HK-2 (cell line): ENCODE results near the gene PARK7.
A peak's percentile ranks its signal among the peaks of the same experiment; 100 is the strongest.

Experiments
- DNase-seq: peaks from one replicate; pipeline ENCODE4 v3.0.0-alpha.2; 2018; ENCODE audit not compliant: unreplicated experiment

The PARK7 gene

GRCh38 chr1:7984811-7985210, 23.3 kb downstream of the PARK7 start:
- DNase-seq = no peak

DNA sequence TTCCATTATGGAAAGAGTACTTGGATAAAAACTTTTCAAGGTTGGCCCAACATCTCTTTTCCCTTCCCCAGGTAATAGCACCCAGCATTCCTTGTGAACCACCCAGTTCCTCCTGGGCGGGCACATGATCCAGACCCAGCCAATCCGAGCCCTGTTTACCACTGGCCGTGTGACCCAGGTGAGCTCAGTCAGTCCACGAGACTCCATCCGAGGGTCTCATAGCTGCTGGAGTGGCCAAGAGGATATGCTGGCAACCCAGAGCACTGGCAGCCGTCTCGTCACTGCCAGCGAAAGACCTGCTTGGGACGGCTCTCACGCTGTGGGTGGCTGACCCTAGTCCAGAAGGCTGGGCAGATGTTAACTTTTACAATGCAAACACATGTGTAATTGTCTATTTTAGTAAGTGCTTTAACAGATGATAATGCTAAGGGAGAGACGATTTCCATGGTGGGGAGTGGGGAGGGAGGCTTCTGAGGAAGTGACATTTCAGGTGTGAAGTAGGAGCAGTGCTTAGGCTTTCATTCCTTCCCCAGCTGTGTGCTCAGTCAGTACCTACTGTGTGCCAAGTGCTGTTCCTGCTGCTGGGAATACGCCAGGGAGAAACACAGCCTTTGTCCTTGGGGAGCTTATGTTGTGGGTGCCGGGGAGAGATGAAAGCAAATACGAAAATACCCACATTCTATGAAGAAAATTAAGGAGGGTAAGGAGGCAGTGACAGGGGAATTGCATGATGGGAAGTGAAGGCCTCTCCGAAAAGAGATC, 24.5 kb downstream of the PARK7 start:
- DNase-seq = no peak

GRCh38 chr1:7987528-7987927, 26.0 kb downstream of the PARK7 start:
- DNase-seq = no peak

- DNase-seq = no peak
Measured at GRCh38 chr1:7988576-7988975, 27.1 kb downstream of the PARK7 start.

- no peak for DNase-seq
Measured at GRCh38 chr1:7989762-7990428, 28.4 kb downstream of the PARK7 start.

GRCh38 chr1:7991504-7992440, 30.3 kb downstream of the PARK7 start:
- DNase-seq = no peak

DNA sequence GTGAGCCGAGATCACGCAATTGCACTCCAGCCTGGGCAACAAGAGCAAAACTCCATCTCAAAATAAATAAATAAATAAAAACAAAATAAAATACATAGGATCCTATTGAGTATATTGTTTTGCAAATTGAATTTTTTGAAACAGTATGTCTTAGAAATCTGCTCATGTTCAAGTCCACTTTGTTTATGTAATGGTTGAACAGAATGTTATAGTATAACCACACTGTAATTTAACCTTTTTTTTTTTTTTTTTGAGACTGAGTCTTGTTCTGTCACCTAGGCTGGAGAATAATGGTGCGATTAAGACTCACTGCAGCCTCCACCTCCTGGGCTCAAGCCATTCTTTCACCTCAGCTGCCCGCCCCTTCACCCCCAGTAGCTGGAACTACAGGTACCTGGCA, 31.4 kb downstream of the PARK7 start:
- no peak for DNase-seq

GRCh38 chr1:7993593-7994479, 32.3 kb downstream of the PARK7 start:
- no peak for DNase-seq

GRCh38 chr1:7994827-7995226, 33.3 kb downstream of the PARK7 start:
- DNase-seq = no peak

GRCh38 chr1:7995437-7995836, 33.9 kb downstream of the PARK7 start:
- DNase-seq = no peak

GRCh38 chr1:8002329-8002910, 40.9 kb downstream of the PARK7 start:
- no peak for DNase-seq

GRCh38 chr1:8002921-8003320, 41.4 kb downstream of the PARK7 start:
- DNase-seq = no peak

GRCh38 chr1:8003438-8004112, 42.1 kb downstream of the PARK7 start:
- DNase-seq = no peak

- no peak for DNase-seq
Measured at GRCh38 chr1:8004113-8004802, 42.7 kb downstream of the PARK7 start.

DNA sequence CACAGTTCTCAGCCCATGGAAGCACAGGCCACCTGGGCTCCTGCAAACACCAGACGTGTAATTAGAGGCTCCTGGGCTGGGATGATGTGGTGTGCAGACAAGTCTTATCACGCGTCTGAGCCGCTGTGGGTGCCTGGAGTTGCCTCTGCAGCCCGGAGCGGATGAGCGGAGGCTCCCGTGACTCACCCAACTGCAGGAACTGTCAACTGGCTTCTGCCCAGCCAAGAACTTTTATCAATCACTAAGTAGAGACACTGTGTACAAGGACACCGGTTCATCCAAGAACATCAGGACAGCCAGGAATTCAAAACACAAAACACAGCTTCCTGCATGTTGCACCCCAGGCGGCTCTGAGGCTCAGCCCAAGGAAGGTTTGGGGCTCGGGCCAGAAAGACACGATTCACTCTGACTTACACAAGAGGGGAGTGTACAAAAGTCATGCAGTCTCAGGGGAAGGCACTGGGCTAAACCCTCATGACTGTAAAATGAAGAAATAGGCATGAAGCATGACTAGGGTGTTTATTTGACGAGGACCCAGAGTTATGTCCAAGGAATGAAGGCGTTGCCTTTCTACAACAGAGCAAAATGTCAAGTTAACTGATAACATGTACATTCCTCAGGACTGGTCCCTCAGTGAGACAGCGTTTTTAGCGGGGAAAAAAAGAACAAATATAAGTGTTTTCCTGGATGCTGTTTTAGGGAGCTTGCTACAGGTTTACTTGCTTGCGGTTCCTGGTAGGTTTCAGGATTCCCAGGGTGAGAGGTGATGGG, 43.5 kb downstream of the PARK7 start:
- peak; percentile 69 for DNase-seq

GRCh38 chr1:8006037-8006963, 44.8 kb downstream of the PARK7 start:
- no peak for DNase-seq

GRCh38 chr1:8009043-8010002, 47.8 kb downstream of the PARK7 start:
- DNase-seq = no peak
